Psoas muscle (tissue), 8 donors: ENCODE measurements around the gene CTPS2. TPM values are rescaled to one million over a fixed set of nuclear protein-coding genes. Genes with fewer than 3 reads are reported as not detected.
"Not testable (repeated sequence)": the region's sequence is repeated elsewhere in the genome, so short reads cannot be mapped to it uniquely, and the experiment has no call there.

Experiments
- ATAC-seq, 4 donors: fragments of 200-7000 bp; cut with Tn5 transposase; one replicate each; pipeline ENCODE4 v1.9.1; 2020; ENCODE audit warnings: moderate library complexity in 3 of 4, mild to moderate bottlenecking in 2 of 4
- DNase-seq, 2 donors: peaks; one replicate each; pipeline ENCODE4 v3.0.0-alpha.2; 2020
- H3K27ac ChIP-seq: fragments of 200-600 bp; one replicate; pipeline ENCODE4 v1.8.0; 2022
- H3K27me3 ChIP-seq, 3 donors: fragments of 200-600 bp in 1 of 3; one replicate each; pipeline versions ENCODE4 v1.6.1 to v1.8.0; 2013 to 2022; ENCODE audit warnings: low read length in 2 of 3, mild to moderate bottlenecking in 2 of 3, moderate library complexity in 1 of 3; ENCODE audit not compliant: insufficient read depth in 3 of 3
- H3K36me3 ChIP-seq, 2 donors: fragments of 200-600 bp in 1 of 2; one replicate each; pipeline versions ENCODE4 v1.6.1 to v1.8.0; 2013 to 2022; ENCODE audit warnings: low read depth in 1 of 2, mild to moderate bottlenecking in 1 of 2, moderate library complexity in 1 of 2; ENCODE audit not compliant: insufficient read depth in 1 of 2
- H3K4me1 ChIP-seq: fragments of 200-600 bp; one replicate; pipeline ENCODE4 v1.8.0; 2022
- H3K4me3 ChIP-seq: fragments of 200-600 bp; one replicate; pipeline ENCODE4 v1.8.0; 2022; ENCODE audit warnings: mild to moderate bottlenecking
- H3K9me3 ChIP-seq: fragments of 200-600 bp; one replicate; pipeline ENCODE4 v1.8.0; 2022
- WGBS, 3 donors: extraction: QIAGEN DNeasy Blood & Tissue Kit; methylation state at CpG; one replicate each; pipeline versions ENCODE4 v1.1.6 to v1.1.7; 2013; 5-methylcytosine and 5-hydroxymethylcytosine counted together
- intact Hi-C, 2 donors: fragments of 100-400 bp; cut with DNase I; formaldehyde crosslinking; loops; one replicate each; pipeline versions ENCODE4 v1.11.0 to v1.14.2; 2022
- polyA plus RNA-seq, 3 donors: library from polyadenylated mRNA; stranded (reverse); fragments of 200-250 nt; gene quantifications; one replicate each; pipeline ENCODE4 v1.2.3, GENCODE V29; 2013
- total RNA-seq, 4 donors: library from RNA; stranded (reverse); fragmentation: NEBNext Ultra II Directional in 2 of 4; extraction: Animal tissue kit (Norgen Biotek cat#: 25700) in 2 of 4; gene quantifications; one replicate each; pipeline versions ENCODE4 v1.2.1 to v1.2.4, GENCODE V29; 2021 to 2023
- TF ChIP-seq, protein P1 (sequence below): fragments of 200-600 bp; IDR thresholded peaks from one replicate; pipeline ENCODE4 v1.8.0; 2022; ENCODE audit warnings: antibody characterized with exemption
- donor health status: healthy with polysubstance abuse.
- donor health status: DM: no; HTN: no; CAD: no; lungs with moderate emphysema.
- donor health status: Bipolar disorder and iron deficiency.
- donor health status: healthy.
- donor health status: DM: yes; HTN: yes; CAD: no.
- donor health status: DM: no; HTN: no; CAD: no.
- donor health status: DM: no; HTN: no; CAD: no.
- donor health status: DM: yes; HTN: yes; CAD: no.

The CTPS2 gene
- total and polyA plus RNA-seq, 7 donors, result 1.1 to 3.8 (median 2.5) TPM

DNA sequence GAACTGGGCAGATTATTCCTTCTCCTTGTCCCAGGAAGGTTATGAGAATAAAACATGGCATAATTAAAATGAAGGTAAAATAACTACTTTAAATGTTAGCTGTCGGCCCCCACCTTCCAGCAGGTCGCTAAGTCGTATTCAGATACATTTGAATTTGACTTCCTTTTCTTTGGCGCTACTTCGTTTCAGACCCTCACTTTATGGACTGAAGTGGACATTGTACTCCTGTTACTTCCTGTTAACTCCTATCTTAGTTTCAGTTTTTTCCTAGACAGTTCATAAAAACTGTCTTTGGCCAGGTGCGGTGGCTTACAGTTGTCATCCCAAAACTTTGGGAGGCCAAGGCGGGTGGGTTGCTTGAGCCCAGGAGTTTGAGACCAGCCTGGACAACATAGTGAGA lies 12.6 kb upstream of the CTPS2 start:
- no peaks in the 10 kb centered on the region for H3K9me3 ChIP-seq
- no peaks in the 10 kb centered on the region for H3K36me3 ChIP-seq
- no peaks in the 10 kb centered on the region for H3K27me3 ChIP-seq
- DNase-seq (no peak), ATAC-seq (no peak)
- intact Hi-C loops, result loop anchor here (10.0 kb wide), 2 partner anchors 60 to 140 kb away; partner anchors contain the start of gene TXLNG (in 1 of the 2)
- WGBS, 3 donors, result 87 to 95% (median 95%) methylated on average over 7 of the region's 7 CpGs
- peaks cover 16% of the 10 kb centered on the region for H3K4me1 ChIP-seq
- TF ChIP-seq, protein P1, sequence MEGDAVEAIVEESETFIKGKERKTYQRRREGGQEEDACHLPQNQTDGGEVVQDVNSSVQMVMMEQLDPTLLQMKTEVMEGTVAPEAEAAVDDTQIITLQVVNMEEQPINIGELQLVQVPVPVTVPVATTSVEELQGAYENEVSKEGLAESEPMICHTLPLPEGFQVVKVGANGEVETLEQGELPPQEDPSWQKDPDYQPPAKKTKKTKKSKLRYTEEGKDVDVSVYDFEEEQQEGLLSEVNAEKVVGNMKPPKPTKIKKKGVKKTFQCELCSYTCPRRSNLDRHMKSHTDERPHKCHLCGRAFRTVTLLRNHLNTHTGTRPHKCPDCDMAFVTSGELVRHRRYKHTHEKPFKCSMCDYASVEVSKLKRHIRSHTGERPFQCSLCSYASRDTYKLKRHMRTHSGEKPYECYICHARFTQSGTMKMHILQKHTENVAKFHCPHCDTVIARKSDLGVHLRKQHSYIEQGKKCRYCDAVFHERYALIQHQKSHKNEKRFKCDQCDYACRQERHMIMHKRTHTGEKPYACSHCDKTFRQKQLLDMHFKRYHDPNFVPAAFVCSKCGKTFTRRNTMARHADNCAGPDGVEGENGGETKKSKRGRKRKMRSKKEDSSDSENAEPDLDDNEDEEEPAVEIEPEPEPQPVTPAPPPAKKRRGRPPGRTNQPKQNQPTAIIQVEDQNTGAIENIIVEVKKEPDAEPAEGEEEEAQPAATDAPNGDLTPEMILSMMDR, result no peak
- peak overlapping the region; percentile 68 for H3K27ac ChIP-seq
- no peak overlapping the region for H3K4me3 ChIP-seq

- TF ChIP-seq, protein P1, result no peak
- no peak overlapping the region for H3K4me3 ChIP-seq
- H3K27me3 ChIP-seq, result no peaks in the 10 kb centered on the region
- DNase-seq (no peak), ATAC-seq (no peak)
- no peaks in the 10 kb centered on the region for H3K9me3 ChIP-seq
- H3K27ac ChIP-seq, result peak overlapping the region; percentile 91
- H3K36me3 ChIP-seq, result no peaks in the 10 kb centered on the region
- 57 to 72% (median 66%) methylated on average over 4 of the region's 4 CpGs for WGBS, 3 donors
- intact Hi-C loops, result loop anchor here (5.0 to 10.0 kb wide), 3 partner anchors 62 to 142 kb away; partner anchors contain the start of gene TXLNG (in 2 of the 2)
- H3K4me1 ChIP-seq, result peaks cover 13% of the 10 kb centered on the region
These were observed 10.0 kb upstream of the CTPS2 start for GRCh38 chrX:16722481-16722880.

- peaks cover 0 to under 1% (median 0%) of the 10 kb centered on the region in 3 donors for H3K27me3 ChIP-seq
- DNase-seq, result peak; percentile 97 to 99
- intact Hi-C loops, result loop anchor here (5.0 to 10.0 kb wide), 4 partner anchors 65 to 865 kb away; partner anchors contain the start of genes TXLNG (in 2 of the 2) and AP1S2 (in 1 of the 2)
- WGBS, 3 donors, result 0 to 1% (median 1%) methylated on average over 21 to 54 of the region's 54 CpGs
- peaks cover 13% of the 10 kb centered on the region for H3K4me1 ChIP-seq
- ATAC-seq, result peak; percentile 95 to 97 (median 97)
- H3K27ac ChIP-seq, result peak within 1 kb of the TSS; percentile 91
- H3K36me3 ChIP-seq, result no peaks in the 10 kb centered on the region
- TF ChIP-seq, protein P1, result no peak
- H3K4me3 ChIP-seq, result peak within 1 kb of the TSS; percentile 75
- H3K9me3 ChIP-seq, result no peaks in the 10 kb centered on the region
These were observed 7.0 kb upstream of the CTPS2 start, which contains the start of gene SYAP1 for GRCh38 chrX:16719334-16720084. Gene SYAP1, plus strand, starts transcription at chrX:16719612. Its CDS starts 113 bp downstream, at chrX:16719725.

DNA sequence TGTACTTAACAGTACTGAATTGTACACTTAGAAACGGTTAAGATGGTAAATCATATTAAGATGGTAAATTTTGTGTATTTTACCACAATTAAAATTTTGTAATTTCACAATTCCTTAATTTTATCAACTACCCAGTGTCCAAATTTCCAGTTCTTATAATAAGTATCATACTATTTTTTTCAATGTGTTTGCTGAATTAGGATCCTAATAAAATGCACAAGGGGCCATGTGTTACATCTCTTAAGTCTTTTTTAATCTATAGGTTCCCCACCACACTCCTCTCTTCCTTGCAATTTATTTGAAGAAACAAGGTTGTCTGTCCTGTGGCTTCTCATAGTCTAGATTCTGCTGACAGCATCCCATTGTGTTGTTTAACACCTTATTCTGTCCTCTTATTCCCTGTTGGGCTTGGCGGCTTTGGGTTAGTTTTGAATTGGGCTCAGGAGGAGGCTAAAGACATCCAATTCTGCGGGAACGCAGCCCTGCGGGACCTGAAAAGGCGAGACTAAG lies 6.4 kb upstream of the CTPS2 start:
- H3K4me1 ChIP-seq, result peaks cover 13% of the 10 kb centered on the region
- no peak for ATAC-seq
- 14 to 18% (median 14%) methylated on average over 6 of the region's 6 CpGs for WGBS, 3 donors
- H3K27ac ChIP-seq, result peak overlapping the region; percentile 91
- no peaks in the 10 kb centered on the region for H3K36me3 ChIP-seq
- intact Hi-C loops, result loop anchor here in 1 of 2 donors (10.0 kb wide), 1 partner anchor 864 kb away; the partner anchor contains the start of gene AP1S2
- TF ChIP-seq, protein P1, result no peak
- no peak for DNase-seq
- H3K4me3 ChIP-seq, result peak overlapping the region; percentile 75
- peaks cover 0 to 4% (median 0%) of the 10 kb centered on the region in 3 donors for H3K27me3 ChIP-seq
- H3K9me3 ChIP-seq, result no peaks in the 10 kb centered on the region

DNA sequence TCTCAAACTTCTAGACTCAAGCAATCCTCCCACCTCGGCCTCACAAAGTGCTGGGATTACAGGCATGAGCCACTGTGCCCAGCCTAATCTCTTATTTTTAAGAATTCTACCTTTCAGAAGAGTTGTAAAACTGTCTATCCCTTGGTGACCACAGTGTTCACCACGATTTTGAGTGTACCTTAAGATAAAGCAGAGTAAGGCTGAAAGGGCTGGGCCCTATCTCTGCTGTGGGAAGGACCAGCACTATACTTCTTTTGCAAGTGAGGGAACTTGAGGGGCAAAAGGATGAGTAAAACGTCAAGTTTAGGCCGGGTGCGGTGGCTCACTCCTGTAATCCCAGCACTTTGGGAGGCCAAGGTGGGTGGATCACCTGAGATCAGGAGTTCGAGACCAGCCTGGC lies 4.0 kb upstream of the CTPS2 start:
- H3K27ac ChIP-seq, DNase-seq, ATAC-seq, H3K4me3 ChIP-seq, H3K4me1 ChIP-seq, H3K9me3 ChIP-seq, H3K36me3 ChIP-seq: not testable (repeated sequence)
- H3K27me3 ChIP-seq, result peaks cover 0 to 24% (median 0%) of the 10 kb centered on the region in 3 donors
- intact Hi-C loops, result loop anchor here in 1 of 2 donors (10.0 kb wide), 1 partner anchor 862 kb away; the partner anchor contains the start of gene AP1S2
- 86 to 93% (median 92%) methylated on average over 5 to 6 of the region's 6 CpGs for WGBS, 3 donors

DNA sequence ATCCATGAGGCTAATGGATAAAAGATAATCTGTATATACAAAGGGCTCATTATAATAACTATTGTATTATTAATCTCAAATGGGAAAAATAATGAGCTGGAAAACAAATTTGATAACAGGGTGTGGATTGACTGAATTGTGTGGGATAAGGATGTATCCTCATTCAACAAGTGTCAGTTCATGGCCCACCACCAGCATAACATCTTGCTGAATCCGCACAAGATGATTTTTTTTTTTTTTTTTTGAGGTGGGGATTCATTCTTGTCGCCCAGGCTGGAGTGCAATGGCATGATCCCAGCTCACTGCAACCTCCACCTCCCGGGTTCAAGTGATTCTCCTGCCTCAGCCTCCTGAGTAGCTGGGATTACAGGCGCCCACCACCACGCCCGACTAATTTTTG lies 3.2 kb upstream of the CTPS2 start:
- not testable (repeated sequence) for ATAC-seq, H3K4me1 ChIP-seq, DNase-seq, H3K36me3 ChIP-seq, H3K27ac ChIP-seq, H3K4me3 ChIP-seq, H3K9me3 ChIP-seq
- intact Hi-C loops, result loop anchor here in 1 of 2 donors (10.0 kb wide), 1 partner anchor 861 kb away; the partner anchor contains the start of gene AP1S2
- 86 to 94% (median 89%) methylated on average over 1 to 3 of the region's 6 CpGs for WGBS, 3 donors
- H3K27me3 ChIP-seq, result peaks cover 0 to 30% (median 0%) of the 10 kb centered on the region in 3 donors
